Esophagus squamous epithelium (tissue), 5 donors: ENCODE results near the gene CUBN. TPM values are rescaled to one million over a fixed set of nuclear protein-coding genes. Genes with fewer than 3 reads are reported as not detected.

Experiments used
- DNase-seq: peaks from one replicate; lab custom pipeline; 2025; lab: John Stamatoyannopoulos, UW
- H3K27ac ChIP-seq, 4 donors: fragments of 200-600 bp; sonication (generic); one replicate each; pipeline ENCODE4 v1.5.1; 2016 to 2019; ENCODE audit warnings: mild to moderate bottlenecking in 1 of 4
- H3K27me3 ChIP-seq, 4 donors: fragments of 200-600 bp; sonication (generic); 1 replicate in 3 of 4; 2 replicates in 1 of 4; pipeline versions ENCODE4 v1.5.1 to v1.6.0; 2017 to 2021; ENCODE audit warnings: antibody characterized with exemption in 1 of 4
- H3K36me3 ChIP-seq, 3 donors: fragments of 200-600 bp; sonication (generic); one replicate each; pipeline ENCODE4 v1.5.1; 2016 to 2019
- H3K4me1 ChIP-seq, 3 donors: fragments of 200-600 bp; sonication (generic); one replicate each; pipeline ENCODE4 v1.5.1; 2017 to 2019
- H3K4me3 ChIP-seq, 4 donors: fragments of 200-600 bp; sonication (generic); 1 replicate in 3 of 4; 2 replicates in 1 of 4; pipeline ENCODE4 v1.5.1; 2016 to 2019; ENCODE audit warnings: mild to moderate bottlenecking in 2 of 4, moderate library complexity in 1 of 4
- H3K9me3 ChIP-seq, 3 donors: fragments of 200-600 bp; sonication (generic); one replicate each; pipeline ENCODE4 v1.5.1; 2016 to 2019
- CTCF ChIP-seq, 6 experiments: fragments of 450-650 bp in 4 of 6; fragments of 200-600 bp in 2 of 6; sonication (generic) in 2 of 6; IDR thresholded peaks; one replicate each; pipeline ENCODE4 v1.5.1; 2016 to 2019; ENCODE audit warnings: antibody characterized with exemption in 6 of 6, mild to moderate bottlenecking in 4 of 6, moderate library complexity in 4 of 6
- POLR2A ChIP-seq, 4 donors: fragments of 450-650 bp; IDR thresholded peaks; one replicate each; pipeline ENCODE4 v1.6.1; 2017; ENCODE audit warnings: antibody characterized with exemption in 4 of 4, mild to moderate bottlenecking in 4 of 4, moderate library complexity in 3 of 4
- WGBS, 2 donors: methylation state at CpG; one replicate each; pipeline ENCODE4 v1.1.5; 2018; 5-methylcytosine and 5-hydroxymethylcytosine counted together
- intact Hi-C: fragments of 100-400 bp; cut with DNase I; formaldehyde crosslinking; loops from one replicate; pipeline ENCODE4 v1.15.0; 2022
- total RNA-seq, 4 donors: library from RNA; depleted of rRNA; stranded (reverse); fragments of >200 nt; gene quantifications; one replicate each; pipeline ENCODE4 v1.1.0, GENCODE V29; 2016
- donor health status: DM: yes; HTN: yes; CAD: no.

The CUBN gene
- total RNA-seq, 4 donors from 2014 or later: 0.15 to 0.83 (median 0.51) TPM

GRCh38 chr10:16913266-16913665 is 216.3 kb downstream of the CUBN start:
- H3K27me3 ChIP-seq: no peaks in the 10 kb centered on the region
- H3K27ac ChIP-seq: no peak overlapping the region
- no peaks in the 10 kb centered on the region for H3K9me3 ChIP-seq
- H3K36me3 ChIP-seq: no peaks in the 10 kb centered on the region
- DNase-seq: no peak
- no peak overlapping the region for H3K4me3 ChIP-seq
- no peak for TF ChIP-seq POLR2A (IDR thresholded peaks at IDR 0.05)
- no peak for TF ChIP-seq CTCF (IDR thresholded peaks at IDR 0.05)
- intact Hi-C loops: no loop called here
- no peaks in the 10 kb centered on the region for H3K4me1 ChIP-seq
- 65 to 87% methylated on average over 4 of the region's 4 CpGs for WGBS, 2 donors

GRCh38 chr10:16910793-16911164 is 218.8 kb downstream of the CUBN start:
- H3K27me3 ChIP-seq: no peaks in the 10 kb centered on the region
- 63 to 65% methylated on average over 4 of the region's 4 CpGs for WGBS, 2 donors
- no peak for DNase-seq
- H3K4me3 ChIP-seq: no peak overlapping the region
- intact Hi-C loops: no loop called here
- TF ChIP-seq POLR2A (IDR thresholded peaks at IDR 0.05): no peak
- TF ChIP-seq CTCF (IDR thresholded peaks at IDR 0.05): no peak
- H3K27ac ChIP-seq: no peak overlapping the region
- H3K4me1 ChIP-seq: no peaks in the 10 kb centered on the region
- H3K9me3 ChIP-seq: no peaks in the 10 kb centered on the region
- no peaks in the 10 kb centered on the region for H3K36me3 ChIP-seq

GRCh38 chr10:16909961-16910792 is 219.4 kb downstream of the CUBN start:
- no peaks in the 10 kb centered on the region for H3K36me3 ChIP-seq
- 41 to 51% methylated on average over 4 of the region's 4 CpGs for WGBS, 2 donors
- H3K9me3 ChIP-seq: no peaks in the 10 kb centered on the region
- intact Hi-C loops: no loop called here
- no peak for DNase-seq
- no peak overlapping the region for H3K27ac ChIP-seq
- H3K4me3 ChIP-seq: no peak overlapping the region
- TF ChIP-seq CTCF (IDR thresholded peaks at IDR 0.05): no peak
- TF ChIP-seq POLR2A (IDR thresholded peaks at IDR 0.05): no peak
- H3K4me1 ChIP-seq: no peaks in the 10 kb centered on the region
- H3K27me3 ChIP-seq: no peaks in the 10 kb centered on the region

- Histone ChIP-seq H3K9me3 (no peaks in the 10 kb centered on the region), H3K27ac (no peak overlapping the region), H3K27me3 (no peaks in the 10 kb centered on the region), H3K4me3 (no peak overlapping the region), H3K36me3 (no peaks in the 10 kb centered on the region), H3K4me1 (no peaks in the 10 kb centered on the region)
- no peak for TF ChIP-seq POLR2A (IDR thresholded peaks at IDR 0.05)
- no peak for TF ChIP-seq CTCF (IDR thresholded peaks at IDR 0.05)
- intact Hi-C loops: no loop called here
- WGBS, 2 donors: 71 to 88% methylated on average over 1 of the region's 1 CpG
- no peak for DNase-seq
These were observed 220.3 kb downstream of the CUBN start for GRCh38 chr10:16909271-16909767.

GRCh38 chr10:16907687-16908086 is 221.9 kb downstream of the CUBN start:
- no peaks in the 10 kb centered on the region for H3K27me3 ChIP-seq
- H3K4me3 ChIP-seq: no peak overlapping the region
- DNase-seq: no peak
- H3K27ac ChIP-seq: no peak overlapping the region
- 56 to 69% methylated on average over 2 of the region's 2 CpGs for WGBS, 2 donors
- TF ChIP-seq POLR2A (IDR thresholded peaks at IDR 0.05) (no peak), CTCF (IDR thresholded peaks at IDR 0.05) (no peak)
- H3K36me3 ChIP-seq: no peaks in the 10 kb centered on the region
- intact Hi-C loops: no loop called here
- H3K4me1 ChIP-seq: no peaks in the 10 kb centered on the region
- H3K9me3 ChIP-seq: no peaks in the 10 kb centered on the region
